ENCODE measurements around the gene ETDA. TPM values are rescaled to one million over a fixed set of nuclear protein-coding genes. Genes with fewer than 3 reads are reported as not detected.
"Not testable (repeated sequence)": the region's sequence is repeated elsewhere in the genome, so short reads cannot be mapped to it uniquely, and the experiment has no call there.

The ETDA gene
- not detected for total RNA-seq

GRCh38 chrX:135252011-135252518 is at the start of gene ETDA:
Gene ETDA, plus strand, starts transcription at chrX:135252061. Its CDS starts 1,216 bp downstream, at chrX:135253277.
- not testable (repeated sequence) for DNase-seq

- not testable (repeated sequence) for DNase-seq
Measured at GRCh38 chrX:135206427-135206826, 45.4 kb upstream of the ETDA start.

GRCh38 chrX:135213200-135213844 is 38.5 kb upstream of the ETDA start:
- DNase-seq, result no peak

DNA sequence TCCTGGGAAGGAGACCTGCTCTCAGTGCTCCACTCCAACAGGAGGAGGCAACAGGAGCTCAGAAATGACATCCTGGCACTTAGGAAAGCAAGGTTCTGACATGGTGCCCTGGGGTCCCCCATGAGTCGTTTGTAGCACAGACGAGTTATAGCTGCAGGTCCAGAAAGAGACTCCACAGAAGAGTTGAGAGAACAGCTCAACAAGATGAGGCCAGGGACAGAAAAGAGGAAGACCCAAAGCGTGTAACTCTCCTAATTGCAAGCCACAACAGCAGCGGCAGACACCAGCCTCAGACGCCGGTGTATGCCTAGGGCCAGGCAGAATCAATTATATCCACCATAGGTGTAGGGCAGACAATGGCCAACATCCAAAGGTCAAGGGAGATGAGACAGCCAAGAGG is 5.9 kb upstream of the ETDA start:
- not testable (repeated sequence) for DNase-seq

- DNase-seq, result not testable (repeated sequence)
Measured at GRCh38 chrX:135256087-135256684, 4.3 kb downstream of the ETDA start.

DNA sequence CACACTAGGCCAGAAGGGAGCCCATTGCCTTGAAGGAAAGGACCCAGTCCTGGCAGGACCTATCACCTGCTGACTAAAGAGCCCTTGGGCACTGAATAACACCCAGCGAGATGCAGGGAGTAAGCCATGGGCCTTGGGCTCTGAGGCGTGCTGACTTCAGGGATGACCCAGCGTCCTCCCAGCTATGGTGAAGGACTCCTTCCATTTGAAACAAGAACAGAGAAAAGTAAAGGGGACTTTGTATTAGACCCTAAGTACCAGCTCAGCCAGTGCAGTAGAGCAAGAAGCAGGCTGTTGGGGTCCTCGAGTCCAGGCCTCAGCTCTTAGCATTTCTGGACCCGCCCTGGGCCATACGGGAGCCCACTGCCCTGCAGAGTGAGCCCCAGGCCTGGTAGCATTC is 5.1 kb downstream of the ETDA start:
- no peak for DNase-seq

GRCh38 chrX:135257469-135257868 is 5.6 kb downstream of the ETDA start:
- DNase-seq, result no peak

DNA sequence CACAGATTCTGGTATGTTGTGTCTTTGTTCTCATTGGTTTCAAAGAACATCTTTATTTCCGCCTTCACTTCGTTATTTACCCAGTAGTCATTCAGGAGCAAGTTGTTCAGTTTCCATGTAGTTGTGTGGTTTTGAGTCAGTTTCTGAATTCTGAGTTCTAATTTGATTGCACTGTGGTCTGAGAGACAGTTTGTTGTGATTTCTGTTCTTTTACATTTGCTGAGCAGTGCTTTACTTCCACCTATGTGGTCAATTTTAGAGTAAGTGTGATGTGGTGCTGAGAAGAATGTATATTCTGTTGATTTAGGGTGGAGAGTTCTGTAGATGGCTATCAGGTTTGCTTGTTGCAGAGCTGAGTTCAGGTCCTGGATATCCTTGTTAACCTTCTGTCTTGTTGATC is 9.1 kb downstream of the ETDA start:
- not testable (repeated sequence) for DNase-seq

DNA sequence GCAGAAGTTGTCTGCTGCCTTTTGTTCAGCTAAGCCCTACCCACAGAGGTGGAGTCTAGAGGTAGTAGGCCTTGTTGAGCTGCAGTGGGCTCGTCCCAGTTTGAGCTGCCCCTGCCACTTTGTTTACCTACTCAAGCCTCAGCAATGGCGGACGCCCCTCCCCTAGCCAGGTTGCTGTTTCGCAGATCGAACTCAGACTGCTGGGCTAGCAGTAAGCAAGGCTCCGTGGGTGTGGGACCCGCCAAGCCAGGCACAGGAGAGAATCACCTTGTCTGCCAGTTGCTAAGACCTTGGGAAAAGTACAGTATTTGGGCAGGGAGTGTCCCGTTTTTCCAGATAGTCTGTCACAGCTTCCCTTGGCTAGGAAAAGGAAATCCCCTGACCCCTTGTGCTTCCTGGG is 11.5 kb downstream of the ETDA start:
- not testable (repeated sequence) for DNase-seq

GRCh38 chrX:135264206-135264605 is 12.3 kb downstream of the ETDA start:
- DNase-seq, result no peak

DNA sequence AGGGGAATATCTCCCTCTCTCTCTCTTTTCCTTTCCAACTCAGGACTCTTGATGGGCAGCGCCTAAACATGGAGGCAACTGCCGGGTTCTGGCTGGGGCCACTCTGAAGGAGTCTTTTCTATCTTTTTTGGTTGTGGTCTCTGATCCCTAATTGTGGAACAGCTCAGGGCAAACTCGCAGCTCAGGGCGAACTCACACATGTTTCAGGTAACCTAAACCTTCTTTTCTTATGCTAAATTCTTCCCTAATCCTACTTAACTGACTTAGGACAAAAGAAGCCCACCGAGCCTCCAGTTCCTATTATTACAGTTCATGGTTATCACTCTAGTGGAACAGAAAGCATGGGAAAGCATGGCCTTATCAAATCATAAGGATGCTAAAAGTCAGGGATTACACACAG is 21.3 kb downstream of the ETDA start:
- no peak for DNase-seq

- no peak for DNase-seq
Measured at GRCh38 chrX:135275973-135276372, 24.1 kb downstream of the ETDA start.

DNA sequence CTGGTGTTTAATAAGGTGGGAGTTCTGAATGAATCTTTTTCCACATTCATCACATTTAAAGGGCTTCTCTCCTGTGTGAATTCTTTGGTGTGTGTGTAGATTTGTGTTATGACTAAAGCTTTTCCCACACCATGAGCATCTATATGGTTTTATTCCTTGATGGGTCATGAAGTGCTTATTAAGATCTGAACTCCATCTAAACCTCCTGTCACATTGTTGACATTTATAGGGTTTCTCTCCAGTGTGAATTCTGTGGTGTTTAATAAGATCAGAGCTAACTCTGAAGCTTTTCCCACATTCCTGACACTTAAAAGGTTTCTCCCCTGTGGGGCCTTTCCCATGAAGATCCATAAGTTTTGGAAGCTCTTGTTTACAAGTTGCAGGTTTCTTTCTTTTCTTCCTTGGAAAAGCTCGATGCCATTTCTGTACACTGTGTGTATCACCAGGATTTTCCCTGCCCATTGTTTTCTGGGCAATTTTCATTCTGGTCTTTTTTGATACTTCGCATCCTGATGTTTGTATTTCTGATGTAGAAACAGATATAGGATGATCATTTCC is 35.5 kb downstream of the ETDA start:
- no peak for DNase-seq

- peak; percentile 43 for DNase-seq
Measured at GRCh38 chrX:135295238-135295943, 43.5 kb downstream of the ETDA start.

- DNase-seq, result no peak
Measured at GRCh38 chrX:135295944-135296305, 44.1 kb downstream of the ETDA start.

DNA sequence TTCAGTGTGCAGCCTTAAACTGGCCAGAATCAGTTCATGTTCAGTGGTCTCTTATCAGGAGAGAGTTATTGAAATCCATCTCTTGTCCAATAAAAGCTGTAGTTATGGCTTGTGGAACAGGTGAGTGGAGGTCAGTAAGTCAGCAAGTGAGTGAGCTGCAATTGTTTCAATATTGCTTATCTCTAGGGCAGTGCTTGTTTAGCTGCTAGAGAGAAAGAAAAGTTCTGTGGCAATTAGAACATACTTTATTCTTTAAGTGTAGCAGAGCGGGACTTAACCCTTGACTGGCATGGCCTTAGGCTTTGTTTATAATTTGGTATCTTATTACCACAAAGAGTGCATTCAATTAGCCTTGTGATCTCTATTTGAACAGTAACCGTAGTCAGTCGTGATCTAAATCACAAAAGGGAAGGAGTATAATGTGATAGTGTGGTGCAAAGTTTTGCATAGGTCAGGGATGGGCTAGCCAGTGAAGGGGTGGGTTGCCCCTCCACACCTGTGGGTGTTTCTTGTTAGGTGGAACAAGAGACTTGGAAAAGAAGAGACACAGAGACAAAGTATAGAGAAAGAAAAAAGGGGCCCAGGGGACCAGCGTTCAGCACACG is 50.5 kb downstream of the ETDA start:
- no peak for DNase-seq
